Heart left ventricle (tissue), 16 donors: ENCODE measurements around the gene HHATL. TPM values are rescaled to one million over a fixed set of nuclear protein-coding genes. Genes with fewer than 3 reads are reported as not detected.

Experiments
- ATAC-seq, 4 donors: fragments of 200-7000 bp; cut with Tn5 transposase; one replicate each; pipeline ENCODE4 v1.9.1; 2020 to 2022; ENCODE audit warnings: moderate library complexity in 4 of 4, mild to moderate bottlenecking in 3 of 4, moderate number of reproducible peaks in 1 of 4
- DNase-seq, 5 donors: peaks; one replicate each; pipeline ENCODE4 v3.0.0-alpha.2; 2020
- H3K27ac ChIP-seq, 12 donors: fragments of 200-600 bp; sonication (generic) in 4 of 12; one replicate each; pipeline versions ENCODE4 v1.5.0 to v1.8.0; 2016 to 2022; ENCODE audit warnings: mild to moderate bottlenecking in 2 of 12
- H3K27me3 ChIP-seq, 9 donors: fragments of 200-600 bp; sonication (generic) in 2 of 9; one replicate each; pipeline versions ENCODE4 v1.5.1 to v1.8.0; 2016 to 2022; ENCODE audit warnings: mild to moderate bottlenecking in 3 of 9
- H3K36me3 ChIP-seq, 9 donors: fragments of 200-600 bp; sonication (generic) in 2 of 9; one replicate each; pipeline versions ENCODE4 v1.5.0 to v1.8.0; 2018 to 2022; ENCODE audit warnings: mild to moderate bottlenecking in 2 of 9
- H3K4me1 ChIP-seq, 12 donors: fragments of 200-600 bp; sonication (generic) in 4 of 12; one replicate each; pipeline versions ENCODE4 v1.5.0 to v1.8.0; 2016 to 2022; ENCODE audit warnings: mild to moderate bottlenecking in 3 of 12
- H3K4me3 ChIP-seq, 12 donors: fragments of 200-600 bp; sonication (generic) in 4 of 12; one replicate each; pipeline versions ENCODE4 v1.5.0 to v1.8.0; 2017 to 2022; ENCODE audit warnings: mild to moderate bottlenecking in 9 of 12, moderate library complexity in 4 of 12
- H3K9me3 ChIP-seq, 12 donors: fragments of 200-600 bp; sonication (generic) in 4 of 12; one replicate each; pipeline versions ENCODE4 v1.5.0 to v1.8.0; 2016 to 2022; ENCODE audit warnings: mild to moderate bottlenecking in 1 of 12
- POLR2A ChIP-seq, 2 donors: fragments of 450-650 bp; IDR thresholded peaks; one replicate each; pipeline ENCODE4 v1.6.1; 2017; ENCODE audit warnings: antibody characterized with exemption in 2 of 2, mild to moderate bottlenecking in 2 of 2, moderate library complexity in 2 of 2
- WGBS, 4 donors: extraction: QIAGEN DNeasy Blood & Tissue Kit in 2 of 4; methylation state at CpG; one replicate each; pipeline versions ENCODE4 v1.1.5 to v1.1.7; 2013 to 2018; 5-methylcytosine and 5-hydroxymethylcytosine counted together
- intact Hi-C, 10 donors: fragments of 100-400 bp; cut with DNase I; formaldehyde crosslinking; loops; one replicate each; pipeline versions ENCODE4 v1.11.1 to v1.14.2; 2022
- polyA plus RNA-seq, 2 donors: library from polyadenylated mRNA; stranded (reverse); fragments of 200-250 nt; gene quantifications; one replicate each; pipeline ENCODE4 v1.2.3, GENCODE V29; 2013
- total RNA-seq, 9 donors: library from RNA; depleted of rRNA in 2 of 9; stranded (reverse); fragments of >200 nt in 2 of 9; fragmentation: NEBNext Ultra II Directional in 3 of 9; extraction: Animal tissue kit (Norgen Biotek cat#: 25700) in 3 of 9; gene quantifications; one replicate each; pipeline versions ENCODE4 v1.1.0 to v1.2.4, GENCODE V29; 2016 to 2023
- TF ChIP-seq, protein P1 (sequence below), 12 donors: fragments of 200-600 bp; sonication (generic) in 4 of 12; IDR thresholded peaks; one replicate each; pipeline versions ENCODE4 v1.5.0 to v1.8.0; 2018 to 2022; ENCODE audit warnings: antibody characterized with exemption in 12 of 12, mild to moderate bottlenecking in 5 of 12
- donor health status: ischemic (EF 13 %, LVEDD 7.1; RV severe dilation, severe dysfunction).
- donor health status: healthy with polysubstance abuse.
- donor health status: DM: no; HTN: yes; CAD: no.
- donor health status: DM: no; HTN: no; CAD: no.
- donor health status: ischemic (EF 25% LVEDD 6.9; RV normal size, moderate dysfunction).
- donor health status: ischemic (EF 25% LVEDD 5.7; RV mildly dilated, moderate dysfunction).
- donor health status: healthy.
- donor health status: DM: yes; HTN: yes; CAD: no.
- donor health status: ischemic (EF 35%, LVEDD 5.7; RV mildly dilated, moderate dysfunction).
- donor health status: nonischemic (EF 11% LVEDD 7.7; RV severe dilation, severe dysfunction).
- donor health status: DM: yes; HTN: yes; CAD: no.
- donor health status: PGD.
- donor health status: ischemic (EF 29% LVEDD 5.4; RV normal size, mild dysfunction).
- donor health status: nonischemic (EF 23%, LVEDD 6.1; RV moderate dilation, normal function).

HHATL gene
- total and polyA plus RNA-seq, 11 donors, result 188 to 1,023 (median 538) TPM

DNA sequence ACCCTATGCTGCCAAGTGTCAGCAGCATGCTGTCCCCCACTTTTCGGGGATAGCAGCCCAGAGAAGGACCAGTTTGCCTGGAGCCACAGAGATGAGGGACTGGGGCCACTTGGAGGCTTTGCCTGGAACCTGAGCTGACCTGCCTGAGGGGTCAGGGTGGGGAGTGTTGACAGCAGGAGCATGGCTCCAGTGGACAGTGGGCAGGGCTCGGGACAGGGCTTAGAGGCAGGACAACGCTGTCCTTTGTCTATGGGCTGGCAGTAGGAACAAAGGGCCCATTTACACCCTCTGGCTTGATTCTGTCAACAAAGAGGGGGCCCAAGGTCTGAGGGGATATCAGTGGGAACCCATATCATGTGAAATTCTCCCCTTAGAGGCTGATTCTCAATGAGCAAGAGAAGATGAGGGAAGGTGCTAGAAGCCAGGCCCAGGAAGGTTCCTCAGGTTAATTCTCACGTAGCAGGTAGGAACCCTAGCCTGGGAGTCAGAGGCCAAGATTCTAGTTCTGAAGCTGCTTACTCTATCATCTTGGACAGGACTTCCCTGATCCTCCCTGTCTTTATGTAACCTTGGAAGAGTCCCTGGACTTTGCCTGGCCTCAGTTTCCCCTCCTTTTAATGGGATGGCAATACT, 29.7 kb upstream of the HHATL start:
- intact Hi-C loops, result no loop called here
- Histone ChIP-seq H3K27ac (peak overlapping the region in 6 of 12 donors; percentile 9 to 89 (median 74)), H3K27me3 (no peaks in the 10 kb centered on the region), H3K36me3 (no peaks in the 10 kb centered on the region), H3K9me3 (peaks cover 0 to 6% (median 0%) of the 10 kb centered on the region in 12 donors), H3K4me3 (no peak overlapping the region), H3K4me1 (peaks cover 0 to 39% (median 14%) of the 10 kb centered on the region in 12 donors)
- 59 to 75% (median 63%) methylated on average over 3 to 4 of the region's 4 CpGs for WGBS, 4 donors
- ATAC-seq (no peak), DNase-seq (peak in 1 of 5 donors; percentile 28)
- TF ChIP-seq, protein P1, sequence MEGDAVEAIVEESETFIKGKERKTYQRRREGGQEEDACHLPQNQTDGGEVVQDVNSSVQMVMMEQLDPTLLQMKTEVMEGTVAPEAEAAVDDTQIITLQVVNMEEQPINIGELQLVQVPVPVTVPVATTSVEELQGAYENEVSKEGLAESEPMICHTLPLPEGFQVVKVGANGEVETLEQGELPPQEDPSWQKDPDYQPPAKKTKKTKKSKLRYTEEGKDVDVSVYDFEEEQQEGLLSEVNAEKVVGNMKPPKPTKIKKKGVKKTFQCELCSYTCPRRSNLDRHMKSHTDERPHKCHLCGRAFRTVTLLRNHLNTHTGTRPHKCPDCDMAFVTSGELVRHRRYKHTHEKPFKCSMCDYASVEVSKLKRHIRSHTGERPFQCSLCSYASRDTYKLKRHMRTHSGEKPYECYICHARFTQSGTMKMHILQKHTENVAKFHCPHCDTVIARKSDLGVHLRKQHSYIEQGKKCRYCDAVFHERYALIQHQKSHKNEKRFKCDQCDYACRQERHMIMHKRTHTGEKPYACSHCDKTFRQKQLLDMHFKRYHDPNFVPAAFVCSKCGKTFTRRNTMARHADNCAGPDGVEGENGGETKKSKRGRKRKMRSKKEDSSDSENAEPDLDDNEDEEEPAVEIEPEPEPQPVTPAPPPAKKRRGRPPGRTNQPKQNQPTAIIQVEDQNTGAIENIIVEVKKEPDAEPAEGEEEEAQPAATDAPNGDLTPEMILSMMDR (IDR thresholded peaks at IDR 0.05), result no peak
- TF ChIP-seq POLR2A (IDR thresholded peaks at IDR 0.05), result no peak

DNA sequence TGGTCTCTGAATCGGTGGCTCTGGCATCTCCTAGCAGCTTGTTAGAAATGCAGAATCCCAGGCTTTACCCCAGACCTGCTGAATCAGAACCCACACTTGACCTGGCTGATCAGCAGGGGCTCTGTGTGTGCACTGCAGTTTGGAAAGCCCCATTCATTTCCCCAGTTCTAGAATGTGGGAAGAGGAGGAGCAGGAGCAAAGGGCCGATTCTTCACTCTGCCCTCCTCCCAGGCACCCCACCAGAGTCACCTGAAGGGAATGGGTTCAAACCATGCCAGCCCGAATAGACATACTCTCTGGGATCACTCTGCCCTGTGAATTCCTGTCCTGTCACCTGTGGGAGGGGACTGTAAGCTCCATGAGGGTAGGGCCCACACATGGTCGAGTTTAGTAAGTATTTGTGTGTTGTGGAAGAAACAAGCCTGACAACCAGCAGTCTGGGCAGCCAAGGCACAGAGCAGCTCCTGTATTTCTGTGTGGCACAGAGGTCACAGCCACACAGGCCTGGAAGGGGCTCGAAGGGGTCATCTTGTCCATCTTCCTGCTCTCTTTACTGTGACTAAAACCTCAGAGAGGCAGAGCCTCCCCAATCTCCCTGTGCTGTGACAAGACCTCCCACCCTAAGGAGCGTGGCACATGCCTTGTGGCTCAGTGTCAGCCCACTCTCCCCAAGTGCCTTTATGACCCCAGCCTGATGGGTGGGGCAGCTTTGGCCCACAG, 29.0 kb upstream of the HHATL start:
- peaks cover 0 to 6% (median 0%) of the 10 kb centered on the region in 12 donors for H3K9me3 ChIP-seq
- H3K27me3 ChIP-seq, result no peaks in the 10 kb centered on the region
- no peaks in the 10 kb centered on the region for H3K36me3 ChIP-seq
- no peak for ATAC-seq
- peaks cover 0 to 37% (median 14%) of the 10 kb centered on the region in 12 donors for H3K4me1 ChIP-seq
- WGBS, 4 donors, result 84 to 86% (median 84%) methylated on average over 6 of the region's 6 CpGs
- TF ChIP-seq, protein P1 (IDR thresholded peaks at IDR 0.05), result no peak
- TF ChIP-seq POLR2A (IDR thresholded peaks at IDR 0.05), result no peak
- no peak overlapping the region for H3K4me3 ChIP-seq
- peak overlapping the region in 7 of 12 donors; percentile 9 to 89 (median 74) for H3K27ac ChIP-seq
- no peak for DNase-seq
- intact Hi-C loops, result no loop called here

DNA sequence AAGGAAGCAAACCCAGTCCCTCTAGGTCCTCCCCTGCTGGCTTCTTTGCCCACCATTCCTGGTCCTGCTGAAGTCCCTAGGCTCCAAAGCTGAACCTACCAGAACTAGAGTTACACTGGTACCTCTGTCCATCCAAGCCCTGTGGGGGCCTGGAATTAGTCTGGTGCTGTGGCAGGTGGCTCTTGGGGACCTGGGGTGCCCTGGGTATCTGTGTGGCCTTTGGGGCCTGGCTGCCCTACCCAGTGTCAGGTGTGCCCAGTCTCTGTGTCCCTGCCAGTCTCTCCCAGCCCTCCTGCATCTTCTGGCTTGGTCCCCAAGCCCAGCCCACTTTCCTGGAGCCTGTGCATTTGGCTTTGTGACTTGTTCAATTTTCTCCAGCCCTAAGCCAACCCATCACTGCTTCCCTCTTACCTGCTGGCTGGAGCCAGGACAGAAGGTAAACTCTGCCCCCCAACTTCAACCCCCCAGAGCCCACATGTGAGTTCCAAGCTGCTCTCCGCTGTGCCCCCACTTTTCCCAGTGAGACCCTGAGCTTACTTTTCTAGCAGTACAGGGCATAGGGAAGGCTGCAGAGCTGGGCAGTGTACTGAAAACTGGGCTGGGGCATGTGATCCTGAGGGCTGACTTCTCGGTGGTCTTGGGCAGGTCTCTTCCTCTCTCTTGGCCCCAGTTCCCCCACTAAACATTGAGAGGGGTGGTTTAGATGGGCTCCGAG, 28.3 kb upstream of the HHATL start:
- no peak for TF ChIP-seq POLR2A (IDR thresholded peaks at IDR 0.05)
- TF ChIP-seq, protein P1 (IDR thresholded peaks at IDR 0.05), result no peak
- Histone ChIP-seq H3K9me3 (peaks cover 0 to 6% (median 0%) of the 10 kb centered on the region in 12 donors), H3K36me3 (no peaks in the 10 kb centered on the region), H3K27me3 (no peaks in the 10 kb centered on the region), H3K4me3 (no peak overlapping the region), H3K27ac (peak overlapping the region; percentile 41 to 89 (median 74)), H3K4me1 (peaks cover 0 to 30% (median 10%) of the 10 kb centered on the region in 12 donors)
- 90 to 96% (median 91%) methylated on average over 2 to 3 of the region's 3 CpGs for WGBS, 4 donors
- intact Hi-C loops, result no loop called here
- ATAC-seq, result no peak
- DNase-seq, result peak in 1 of 5 donors; percentile 42

DNA sequence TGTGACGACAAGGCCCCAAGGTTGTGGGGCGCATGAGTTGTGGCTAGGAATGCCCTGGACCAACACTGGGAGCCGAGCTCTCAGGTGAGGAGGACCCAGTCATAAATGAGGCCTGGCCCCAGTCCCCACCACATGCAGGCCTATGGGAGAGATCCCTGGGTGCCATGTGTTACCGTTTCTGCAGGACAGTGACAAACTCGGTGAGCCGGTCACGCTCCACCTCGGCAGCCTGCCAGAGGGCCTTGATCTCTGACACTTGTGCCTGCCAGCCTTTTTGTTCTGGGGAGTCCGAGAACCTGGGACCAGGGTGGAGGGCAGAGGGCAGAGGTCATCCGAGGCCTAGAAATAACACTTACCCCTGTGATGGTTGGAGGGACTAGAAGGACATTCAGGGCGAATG, 27.7 kb upstream of the HHATL start:
- intact Hi-C loops, result no loop called here
- peak in 2 of 5 donors; percentile 48 to 65 for DNase-seq
- H3K9me3 ChIP-seq, result peaks cover 0 to 6% (median 0%) of the 10 kb centered on the region in 12 donors
- H3K4me1 ChIP-seq, result peaks cover 0 to 30% (median 10%) of the 10 kb centered on the region in 12 donors
- peak overlapping the region; percentile 41 to 89 (median 74) for H3K27ac ChIP-seq
- WGBS, 4 donors, result 49 to 71% (median 64%) methylated on average over 10 to 11 of the region's 11 CpGs
- no peaks in the 10 kb centered on the region for H3K36me3 ChIP-seq
- H3K4me3 ChIP-seq, result no peak overlapping the region
- peak in 1 of 4 donors; percentile 34 for ATAC-seq
- H3K27me3 ChIP-seq, result no peaks in the 10 kb centered on the region
- TF ChIP-seq, protein P1 (IDR thresholded peaks at IDR 0.05), result no peak
- TF ChIP-seq POLR2A (IDR thresholded peaks at IDR 0.05), result no peak
